CD4-positive, alpha-beta T cell treated with Interferon gamma for 1 hour (primary cell): ENCODE measurements around the gene KHSRP.
A peak's percentile ranks its signal among the peaks of the same experiment; 100 is the strongest.
"Not testable (repeated sequence)": the region's sequence is repeated elsewhere in the genome, so short reads cannot be mapped to it uniquely, and the experiment has no call there.

Source experiments
- DNase-seq: peaks from one replicate; pipeline ENCODE4 v3.0.0-alpha.2; 2020

KHSRP gene

DNA sequence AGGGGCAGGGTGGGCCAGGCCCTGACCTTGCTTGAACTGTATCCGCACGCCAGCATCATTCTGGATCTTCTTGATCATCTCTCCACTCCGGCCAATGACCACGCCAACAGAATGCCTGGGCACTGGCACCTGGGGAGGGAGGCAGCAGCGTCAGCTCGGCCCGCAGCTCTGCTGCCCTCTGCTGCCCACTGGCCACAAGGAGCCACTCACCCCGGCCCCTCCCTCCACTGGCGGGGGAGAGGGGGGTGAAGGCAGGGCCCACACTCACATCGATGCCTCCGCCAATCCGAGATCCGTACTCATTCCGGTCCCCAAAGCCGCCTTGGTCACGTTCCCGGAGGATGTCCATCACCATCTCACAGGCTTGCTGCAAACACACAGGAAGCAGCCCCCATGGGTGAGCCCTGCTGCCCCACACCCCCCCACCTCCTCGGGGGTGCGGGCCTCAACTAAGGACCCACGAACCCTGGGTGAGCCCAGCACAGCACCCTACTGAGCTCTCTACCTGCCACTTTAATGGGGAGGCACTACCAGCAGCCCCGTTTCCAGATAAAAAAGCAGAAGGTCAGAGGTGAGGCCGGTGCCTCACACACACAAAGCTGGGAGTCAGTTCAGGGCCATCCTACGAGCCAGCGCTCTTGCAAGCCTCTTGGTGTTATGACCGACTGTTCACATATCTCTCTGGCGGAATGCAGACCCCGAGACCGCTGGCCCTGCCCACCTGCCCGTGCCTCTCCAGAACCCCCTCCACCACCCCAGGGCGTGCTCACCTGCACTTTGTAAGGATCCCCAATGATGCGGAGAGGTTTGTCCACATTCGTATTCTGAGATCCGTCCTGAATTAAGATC lies 6.7 kb downstream of the KHSRP start:
- DNase-seq = no peak

DNA sequence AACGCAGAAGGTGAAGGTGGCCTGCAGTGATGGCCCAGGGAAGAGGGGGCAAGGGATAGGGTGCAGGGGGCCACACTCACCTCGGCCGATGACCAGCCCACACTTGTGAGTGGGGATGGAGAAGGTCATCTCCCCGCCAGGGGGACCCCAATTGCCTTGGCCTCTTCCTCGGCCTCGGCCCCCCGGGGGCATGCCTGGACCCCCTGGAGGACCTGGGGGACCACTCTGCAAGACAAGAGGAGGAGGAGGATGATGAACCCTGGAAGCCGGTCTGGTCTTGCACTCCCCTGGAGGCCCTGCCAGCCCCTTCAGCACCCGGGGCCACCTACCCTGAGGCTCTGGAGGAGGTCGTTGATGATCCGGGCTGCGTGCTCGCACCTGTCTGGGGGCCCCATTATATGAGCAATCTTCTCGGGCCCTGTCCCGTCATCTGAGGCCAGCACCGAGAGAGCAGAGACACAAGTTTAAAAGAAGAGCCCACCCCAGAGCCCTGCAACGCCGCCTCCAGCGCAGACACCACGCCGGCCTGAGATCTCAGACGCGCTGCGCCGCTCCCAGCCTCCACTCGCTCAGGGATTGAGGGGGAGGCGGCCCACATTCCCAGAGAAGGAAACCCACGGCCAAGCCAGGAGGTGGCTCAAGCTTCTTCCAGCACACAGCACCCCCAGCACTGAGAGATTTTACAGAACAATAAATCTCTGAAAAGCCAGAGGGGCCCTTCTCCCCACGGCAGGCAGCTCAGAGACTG lies 7.8 kb downstream of the KHSRP start:
- no peak for DNase-seq

DNA sequence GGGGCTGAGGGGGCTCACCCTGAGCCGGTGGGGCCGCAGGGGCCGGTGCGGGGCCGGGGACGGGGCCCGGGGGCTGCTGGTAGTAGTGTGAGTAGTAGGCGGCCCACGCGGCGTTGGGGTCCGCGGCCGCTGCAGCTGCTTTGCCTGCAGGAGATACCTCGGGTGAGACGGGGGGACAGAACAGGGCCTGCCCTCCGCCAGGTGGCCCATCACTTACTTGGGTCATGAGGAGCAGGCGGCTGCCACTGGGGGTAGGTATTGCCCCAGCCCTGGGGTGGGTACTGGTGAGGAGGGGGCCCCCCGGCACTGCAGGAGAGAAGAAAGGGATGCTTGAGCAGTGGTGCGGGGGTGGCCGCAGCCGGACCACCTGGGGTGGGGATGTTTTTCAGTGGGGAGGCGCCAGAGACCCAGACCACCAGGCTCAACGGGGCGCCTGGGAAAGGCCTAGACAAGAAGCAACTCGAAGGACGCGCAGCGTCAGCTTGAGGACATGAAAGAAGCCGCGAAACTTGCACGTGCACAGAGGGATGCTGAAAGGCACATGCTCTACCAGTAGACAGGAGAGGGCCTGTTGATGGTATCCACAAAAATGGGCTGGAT lies 8.9 kb downstream of the KHSRP start:
- no peak for DNase-seq

DNA sequence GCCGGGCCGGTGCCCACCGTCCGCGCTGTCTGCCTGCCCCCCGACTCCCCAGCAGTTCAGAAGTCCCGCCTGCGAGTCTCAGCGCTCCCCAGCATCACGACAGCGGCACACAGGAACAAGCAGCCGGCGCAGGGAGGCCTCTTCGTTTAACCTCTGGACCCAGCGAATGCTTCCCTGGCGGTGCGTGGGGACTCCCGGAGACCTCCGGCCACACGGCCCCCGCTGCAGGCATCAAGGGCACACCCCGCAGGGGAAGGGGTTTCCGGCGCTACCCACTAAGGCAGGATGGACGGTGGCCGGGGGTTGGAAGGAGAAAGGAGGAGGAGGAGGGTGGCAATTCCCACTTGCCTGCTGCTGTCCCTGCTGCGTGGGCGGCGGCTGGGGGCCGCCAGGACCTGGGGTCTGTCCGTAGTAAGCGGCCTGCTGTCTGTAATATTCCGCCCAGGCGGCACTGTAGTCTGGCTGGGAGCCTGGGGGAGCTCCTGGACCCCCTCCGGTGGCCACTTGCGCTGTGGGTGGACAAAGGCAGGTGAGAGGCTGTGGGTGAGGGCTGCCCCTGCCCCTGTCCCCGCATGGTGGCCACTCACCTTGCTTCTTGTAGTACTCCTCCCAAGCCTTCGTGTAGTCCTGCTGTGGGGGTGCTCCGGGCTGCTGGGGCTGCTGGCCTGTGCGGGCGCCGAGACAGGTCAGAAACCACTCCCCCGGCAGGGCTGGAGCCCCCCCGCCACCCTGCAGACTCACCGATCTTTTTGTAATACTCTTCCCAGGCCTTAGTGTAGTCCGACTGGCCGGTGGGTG lies 9.6 kb downstream of the KHSRP start:
- no peak for DNase-seq

DNA sequence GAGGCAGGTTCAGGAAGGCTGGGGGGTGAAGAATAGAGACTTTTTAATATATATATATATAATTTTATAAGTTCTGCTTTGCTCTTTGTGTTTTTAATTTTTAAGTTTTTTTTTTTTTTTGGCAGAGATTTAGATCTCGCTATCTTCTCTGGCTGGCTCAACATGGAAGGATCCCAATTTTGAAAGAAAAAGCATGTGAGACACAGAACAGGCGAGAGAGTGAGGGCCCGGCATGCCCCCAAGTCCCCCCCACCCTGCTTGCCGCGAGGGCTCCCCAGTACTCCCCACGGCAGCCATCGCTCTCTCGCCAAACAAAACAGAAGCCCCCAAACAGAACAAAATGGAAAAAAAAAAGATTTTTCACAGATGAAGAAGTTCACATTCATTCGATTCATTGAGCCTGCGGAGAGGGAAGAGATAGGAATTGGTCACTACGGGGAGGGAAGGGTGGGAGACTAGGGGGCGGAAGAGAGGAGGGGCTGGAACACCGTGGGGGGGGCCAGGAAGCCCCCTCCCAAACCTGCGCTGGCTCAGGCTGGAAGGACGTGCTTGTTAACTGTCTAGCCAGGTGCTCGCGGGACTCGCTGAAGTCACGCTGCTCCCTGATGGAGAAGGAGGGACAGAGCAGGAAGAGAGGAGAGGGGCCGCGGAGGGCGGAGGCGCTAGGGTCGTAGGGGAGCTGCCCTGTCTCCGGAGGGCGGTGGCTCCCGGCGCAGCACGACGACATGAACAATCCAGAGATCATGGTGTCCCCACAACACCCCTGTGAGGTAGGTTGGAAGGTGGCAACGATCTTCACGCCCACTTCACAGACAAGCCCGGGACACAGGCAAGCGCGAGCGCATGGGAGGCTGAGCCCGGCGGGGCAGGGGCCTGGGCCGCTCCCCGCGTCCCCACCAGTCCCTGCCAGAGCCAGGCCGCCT lies 10.6 kb downstream of the KHSRP start:
- DNase-seq = no peak

DNA sequence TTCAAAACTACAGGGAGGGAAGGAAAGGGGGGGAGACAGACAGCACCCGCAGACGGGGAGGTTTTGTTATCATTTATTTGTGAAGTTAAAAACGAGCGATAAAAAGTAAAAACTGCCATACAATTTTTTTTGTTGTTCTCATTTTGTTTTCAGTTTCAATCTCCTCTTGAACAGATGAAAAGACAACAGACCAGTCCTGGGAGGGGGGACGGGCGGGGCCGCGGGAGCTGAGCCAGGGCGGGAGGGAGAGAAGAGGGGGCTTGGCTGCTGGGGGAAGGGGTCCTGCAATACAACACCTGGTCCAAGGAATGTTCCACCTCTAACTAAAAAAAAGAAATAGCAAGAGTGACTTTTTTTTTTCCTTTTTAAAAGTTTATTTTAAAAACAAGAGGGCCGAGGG lies 11.3 kb downstream of the KHSRP start:
- DNase-seq = no peak

DNA sequence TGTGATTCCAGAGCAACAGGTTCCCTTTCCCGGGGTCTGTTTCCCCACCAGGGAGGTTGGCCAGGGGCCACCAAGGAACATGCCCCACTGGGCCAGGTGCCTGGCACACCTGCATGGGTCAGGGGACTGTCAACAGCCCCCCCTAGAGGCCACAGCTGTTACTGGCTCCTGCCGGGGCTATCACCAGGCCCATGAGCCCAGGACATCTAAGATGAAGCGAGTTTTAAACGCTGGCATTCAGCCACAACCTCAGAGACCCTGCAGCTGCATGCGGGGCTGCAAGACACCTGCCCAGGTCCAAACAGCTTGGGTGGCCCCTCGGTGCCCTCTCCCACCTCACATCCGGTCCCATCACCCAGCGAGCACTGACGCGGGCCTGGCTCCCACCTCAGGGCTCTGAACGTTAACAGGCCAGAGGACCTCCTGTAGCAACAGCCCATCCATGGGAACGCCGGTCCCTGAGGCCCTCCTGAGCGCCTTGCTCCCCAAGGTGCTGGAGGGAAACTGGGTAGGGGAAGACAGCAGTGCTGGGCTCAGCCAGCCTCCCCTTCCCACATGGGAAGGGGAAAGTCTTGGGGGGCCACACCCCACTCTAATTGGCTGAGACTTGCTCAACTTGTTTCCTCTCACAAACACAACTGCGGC lies 12.0 kb downstream of the KHSRP start:
- DNase-seq = peak; percentile 37

DNA sequence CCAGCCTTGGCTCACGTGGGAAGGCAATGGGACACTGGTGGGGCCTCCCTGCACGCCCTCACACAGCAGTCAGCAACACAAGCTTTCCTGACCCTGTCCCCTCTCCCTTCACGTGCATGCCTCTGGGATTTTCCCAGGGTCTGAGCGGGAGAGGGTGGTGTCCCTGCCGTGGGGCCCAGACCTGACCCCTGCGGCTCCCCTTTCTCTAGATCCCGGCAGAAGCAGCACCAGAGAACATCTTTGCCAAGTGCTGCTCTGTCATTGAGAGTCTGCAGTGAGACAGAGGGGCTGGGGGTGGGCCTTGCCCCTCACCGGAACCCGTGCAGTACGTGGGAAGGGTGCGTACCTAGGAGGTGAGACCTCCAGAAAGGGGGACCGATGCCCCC lies 12.6 kb downstream of the KHSRP start:
- no peak for DNase-seq

DNA sequence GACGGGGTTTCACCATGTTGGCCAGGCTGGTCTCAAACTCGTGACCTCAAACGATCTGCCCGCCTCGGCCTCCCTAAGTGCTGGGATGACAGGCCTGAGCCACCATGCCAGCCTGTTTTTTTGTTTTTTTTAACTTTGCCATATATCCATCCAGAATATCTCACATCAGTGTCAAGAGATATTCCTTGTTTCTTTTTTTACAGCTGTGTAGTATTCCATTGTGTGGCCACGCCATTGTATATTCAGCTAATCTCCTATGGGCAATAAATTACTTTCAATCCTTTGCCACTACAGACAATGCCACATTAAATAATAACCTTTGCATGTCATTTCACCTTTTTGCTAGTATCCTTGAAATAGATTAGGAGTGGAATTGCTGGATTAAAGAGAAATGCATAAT lies 15.3 kb downstream of the KHSRP start:
- DNase-seq = no peak

DNA sequence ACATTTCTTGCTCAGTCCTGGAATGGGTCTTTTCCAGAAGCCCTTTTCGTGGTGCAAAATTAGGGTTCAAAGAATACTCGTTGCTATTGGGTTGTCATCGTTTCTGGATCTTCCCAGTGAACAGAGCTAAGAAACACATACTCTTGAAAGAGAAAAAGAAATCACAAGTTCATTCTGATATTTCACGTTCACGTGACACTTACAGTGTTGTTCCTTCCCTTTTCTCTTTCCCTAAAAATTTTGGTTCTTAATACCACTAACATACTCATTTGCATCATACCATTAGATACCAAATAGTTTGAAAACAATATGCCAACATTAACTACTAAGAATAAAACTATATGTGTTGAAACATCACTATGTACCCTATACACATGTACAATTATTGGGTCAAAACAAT lies 18.2 kb downstream of the KHSRP start:
- no peak for DNase-seq

DNA sequence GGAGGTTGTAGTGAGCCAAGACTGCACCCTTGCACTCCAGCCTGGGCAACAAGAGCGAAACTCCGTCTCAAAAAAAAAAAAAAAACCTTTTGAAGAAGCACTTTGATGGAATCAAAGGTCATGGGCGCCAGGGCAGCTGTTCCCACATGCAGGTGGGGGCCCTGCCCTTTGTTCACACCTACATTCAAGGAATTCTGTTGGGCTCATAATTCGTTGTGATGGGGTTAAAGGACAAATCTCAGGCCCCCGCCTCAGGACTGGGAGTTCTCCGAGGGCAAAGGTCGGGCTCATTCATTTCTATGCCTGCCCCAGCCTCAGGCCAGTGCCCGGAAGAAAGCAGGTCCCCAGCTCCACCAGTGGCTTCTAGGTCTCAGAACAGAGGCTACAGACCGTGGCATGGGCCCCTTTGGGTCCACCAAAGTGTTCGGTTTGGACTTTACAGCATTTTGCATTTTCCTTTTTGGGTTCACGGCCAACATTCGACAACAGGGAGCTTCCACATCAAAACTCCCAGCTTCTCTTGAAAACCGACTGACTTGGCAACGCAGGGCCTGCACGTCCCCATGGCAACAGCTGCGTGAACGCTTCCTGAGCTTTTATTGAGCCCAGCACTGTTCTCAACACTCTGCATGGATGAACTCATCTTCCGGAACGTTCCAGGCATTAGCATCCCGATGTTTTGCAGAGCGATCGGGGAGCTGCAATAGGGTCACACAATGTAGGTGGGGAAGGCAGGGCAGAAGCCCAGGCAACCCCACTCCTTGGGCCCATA lies 21.6 kb downstream of the KHSRP start:
- no peak for DNase-seq

DNA sequence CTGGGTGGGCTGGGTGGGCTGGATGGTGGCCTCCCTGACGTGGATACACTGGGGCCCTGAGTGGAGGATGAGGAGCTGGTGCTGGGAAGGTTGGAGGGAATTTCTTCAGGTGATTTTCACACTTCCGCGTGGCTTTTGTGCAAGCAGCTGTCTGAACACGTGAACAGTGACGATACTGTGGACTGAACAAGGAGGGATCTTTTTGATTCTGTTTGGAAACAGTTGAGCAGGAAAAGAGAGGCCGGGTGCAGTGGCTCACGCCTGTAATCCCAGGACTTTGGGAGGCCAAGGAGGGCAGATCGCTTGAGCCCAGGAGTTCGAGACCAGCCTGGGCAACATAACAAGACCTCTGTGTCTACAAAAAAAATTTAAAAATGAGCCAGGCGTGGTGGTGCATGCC lies 22.6 kb downstream of the KHSRP start:
- no peak for DNase-seq

DNA sequence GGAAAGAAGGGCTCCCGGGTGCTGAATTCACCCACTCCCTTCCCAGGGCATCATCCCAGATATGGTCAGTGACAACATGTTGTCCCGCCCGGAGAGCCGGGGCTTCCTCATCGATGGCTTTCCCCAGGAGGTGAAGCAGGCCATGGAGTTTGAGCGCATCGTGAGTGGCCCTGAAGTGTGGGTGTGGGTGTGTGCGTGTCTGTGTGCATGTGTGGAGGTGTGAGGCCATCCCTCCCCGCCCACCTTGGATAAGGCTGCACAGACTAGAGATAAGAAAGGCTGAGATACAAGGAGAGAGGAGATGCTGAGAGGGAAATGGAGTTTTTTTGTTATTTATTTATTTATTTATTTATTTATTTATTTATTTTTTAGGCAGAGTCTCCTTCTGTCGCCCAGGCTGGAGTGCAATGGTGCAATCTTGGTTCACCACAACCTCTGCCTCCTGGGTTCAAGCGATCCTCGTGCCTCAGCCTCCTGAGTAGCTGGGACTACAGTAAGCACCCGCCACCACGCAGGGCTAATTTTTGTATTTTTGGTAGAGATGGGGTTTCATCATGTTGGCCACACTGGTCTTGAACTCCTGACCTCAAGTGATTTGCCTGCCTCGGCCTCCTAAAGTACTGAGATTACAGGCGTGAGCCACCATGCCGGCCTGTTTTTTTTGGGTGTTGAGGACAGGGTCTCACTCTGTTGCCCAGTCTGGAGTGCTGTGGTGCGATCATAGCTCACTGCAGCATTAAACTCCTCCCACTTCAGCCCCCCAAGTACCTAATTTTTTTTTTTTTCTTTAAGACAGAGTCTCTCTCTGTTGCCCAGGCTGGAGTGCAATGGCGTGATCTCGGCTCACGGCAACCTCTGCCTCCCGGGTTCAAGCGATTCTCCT lies 24.3 kb downstream of the KHSRP start:
- DNase-seq = not testable (repeated sequence)

DNA sequence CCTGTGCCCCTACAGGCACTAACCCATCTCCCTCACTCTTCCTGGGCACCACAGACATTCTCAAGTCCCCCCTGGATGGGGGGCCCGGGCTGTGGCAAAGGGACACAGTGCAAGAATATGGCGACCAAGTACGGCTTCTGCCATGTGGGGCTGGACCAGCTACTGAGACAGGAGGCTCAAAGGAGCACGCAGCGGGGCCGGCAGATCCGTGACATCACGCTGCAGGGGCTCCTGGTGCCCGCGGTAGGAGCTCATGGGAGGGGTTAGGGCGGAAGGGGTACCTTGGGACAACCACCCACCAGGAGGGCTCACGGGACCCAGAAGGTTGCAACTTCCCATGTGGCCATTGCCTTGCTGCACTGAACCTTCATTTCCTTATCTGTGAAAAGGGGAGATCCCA lies 28.3 kb downstream of the KHSRP start:
- DNase-seq = no peak

DNA sequence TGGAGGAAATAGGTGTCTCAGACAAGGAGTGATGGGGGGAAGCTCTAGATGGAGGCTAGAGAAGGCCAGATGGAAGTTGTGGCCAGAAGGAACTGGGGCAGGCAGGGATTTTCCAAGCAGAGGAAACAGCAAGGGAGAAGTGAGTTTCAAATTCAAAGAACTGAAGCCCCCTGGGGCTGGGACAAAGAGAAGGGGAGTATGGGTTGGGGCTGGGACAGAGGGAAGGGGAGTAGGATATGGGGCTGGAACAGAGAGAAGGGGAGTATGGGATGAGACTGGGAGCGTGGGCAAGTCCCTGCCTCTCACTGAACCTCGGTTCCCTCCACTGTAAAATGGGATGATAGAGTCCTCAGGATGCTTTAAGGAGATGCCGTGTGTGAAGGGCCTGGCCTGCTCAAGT lies 29.8 kb downstream of the KHSRP start:
- no peak for DNase-seq

DNA sequence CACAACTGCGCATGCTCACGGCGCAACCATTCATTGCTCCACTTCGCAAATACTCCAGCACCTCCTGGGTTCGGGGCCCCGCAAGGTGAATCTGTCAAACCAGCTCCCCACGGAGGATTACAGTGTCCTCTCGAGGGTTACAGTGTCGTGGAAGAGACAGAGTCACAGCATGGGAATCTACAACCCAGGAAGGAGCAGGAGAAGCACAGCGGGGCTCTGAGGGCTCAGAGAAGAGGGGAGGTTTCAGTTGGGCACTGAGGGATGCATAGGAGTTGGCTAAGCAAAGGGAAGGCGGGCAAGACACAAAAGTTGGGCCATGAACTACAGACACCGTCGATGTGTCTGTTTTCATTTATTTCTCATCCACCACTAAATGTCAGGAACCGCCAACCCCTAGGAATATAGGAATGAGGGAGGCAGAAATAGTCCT lies 30.6 kb downstream of the KHSRP start:
- peak; percentile 78 for DNase-seq

DNA sequence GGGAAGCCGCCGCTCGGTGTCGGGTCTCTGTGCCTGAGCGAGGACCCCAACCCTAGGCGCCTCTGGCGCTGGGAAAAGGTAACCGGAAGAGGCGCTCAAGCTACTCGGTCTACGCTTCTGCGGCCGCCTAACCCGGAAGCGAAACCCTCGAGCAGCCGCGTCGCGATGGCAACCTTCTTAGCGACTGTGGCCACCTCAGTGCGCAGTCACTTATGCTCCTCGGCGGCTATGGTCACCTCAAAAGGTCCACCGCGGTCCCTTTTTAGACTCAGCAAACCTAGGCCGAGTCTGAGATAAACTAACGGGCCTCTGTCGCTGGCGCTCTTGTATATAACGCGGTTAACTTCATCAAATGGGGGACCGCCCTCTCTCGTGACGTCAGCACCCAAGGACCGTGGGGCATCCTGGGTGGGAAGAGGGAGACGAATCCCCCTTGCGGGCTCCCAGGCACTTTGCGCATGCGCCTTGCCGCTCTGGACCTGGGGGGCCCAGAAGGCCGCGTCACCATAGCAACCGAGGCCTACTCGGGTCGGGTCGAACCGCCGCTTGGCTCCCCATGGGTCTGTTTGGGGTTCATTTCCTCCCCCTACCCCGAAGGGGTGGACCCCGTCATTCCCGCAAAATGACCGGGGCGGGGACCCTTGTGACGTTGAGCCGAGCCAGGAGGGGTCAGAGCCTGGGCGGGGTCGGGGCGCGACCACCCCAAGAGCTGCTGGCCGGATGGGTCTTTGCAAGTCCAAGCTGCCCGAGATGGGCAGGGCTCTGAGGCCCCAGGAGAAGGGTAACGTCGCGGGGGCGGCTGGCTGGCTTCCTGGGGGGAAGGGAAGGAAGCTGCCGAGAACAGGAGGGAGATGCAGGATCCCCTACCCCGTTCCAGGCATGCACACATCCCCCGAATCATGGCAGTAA lies 31.3 kb downstream of the KHSRP start, which contains the start of gene GTF2F1:
TSS of gene GTF2F1 (minus strand) at position 91 of the 909 bp plus-strand sequence. CDS start 169 bp downstream, outside the sequence.
- peak; percentile 97 for DNase-seq
